HG03469 (cell line): ENCODE measurements around the gene SRP54.
"Not testable (repeated sequence)": the region's sequence is repeated elsewhere in the genome, so short reads cannot be mapped to it uniquely, and the experiment has no call there.

Source experiments
- ATAC-seq: cut with Tn5 transposase; IDR thresholded peaks from one replicate; pipeline ENCODE4 v1.9.1; 2021; ENCODE audit warnings: mild to moderate bottlenecking, moderate library complexity, moderate number of reproducible peaks; ENCODE audit not compliant: unreplicated experiment

Gene SRP54

GRCh38 chr14:35046048-35046750, 63.4 kb downstream of the SRP54 start, which contains the start of gene FAM177A1:
FAM177A1 (plus strand) TSS chr14:35046272; CDS start chr14:35046464, 192 bp downstream.
- peak; percentile 80 for ATAC-seq

- ATAC-seq, result peak; percentile 17
These were observed 64.2 kb downstream of the SRP54 start for GRCh38 chr14:35046751-35047536.

- ATAC-seq, result no peak
These were observed 65.3 kb downstream of the SRP54 start for GRCh38 chr14:35047976-35048513.

- no peak for ATAC-seq
These were observed 67.9 kb downstream of the SRP54 start for GRCh38 chr14:35050652-35051051.

GRCh38 chr14:35051796-35052195, 69.0 kb downstream of the SRP54 start:
- no peak for ATAC-seq

- no peak for ATAC-seq
These were observed 69.8 kb downstream of the SRP54 start for GRCh38 chr14:35052637-35053036.

- not testable (repeated sequence) for ATAC-seq
These were observed 78.5 kb downstream of the SRP54 start for GRCh38 chr14:35061113-35061791.

- ATAC-seq, result not testable (repeated sequence)
These were observed 82.9 kb downstream of the SRP54 start for GRCh38 chr14:35065731-35066130.

GRCh38 chr14:35068238-35069012, 85.6 kb downstream of the SRP54 start:
- ATAC-seq, result no peak

- ATAC-seq, result no peak
These were observed 89.4 kb downstream of the SRP54 start for GRCh38 chr14:35072226-35072625.

- ATAC-seq, result no peak
These were observed 90.7 kb downstream of the SRP54 start for GRCh38 chr14:35073486-35073885.

GRCh38 chr14:35078082-35078481, 95.3 kb downstream of the SRP54 start:
- ATAC-seq, result no peak
